ENCODE data around the gene DCAF10.

DNA sequence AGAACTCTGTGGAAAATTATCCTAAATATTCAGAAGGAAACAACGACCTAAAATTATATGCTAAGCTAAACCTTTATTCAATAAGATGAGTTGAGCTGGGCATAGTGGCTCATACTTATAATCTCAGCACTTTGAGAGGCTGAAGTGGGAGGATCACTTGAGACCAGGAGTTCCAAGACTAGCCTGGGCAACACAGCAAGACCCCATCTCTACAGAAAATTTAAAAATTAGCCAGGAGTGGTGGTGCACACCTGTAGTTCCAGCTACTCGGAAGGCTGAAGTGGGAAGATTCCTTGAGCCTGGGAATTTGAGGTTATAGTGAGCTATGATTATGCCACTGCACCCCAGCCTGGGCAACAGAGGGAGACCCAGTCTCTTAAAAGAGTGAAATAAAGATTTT is 51.6 kb downstream of the DCAF10 start:
- TF ChIP-seq, protein P1, sequence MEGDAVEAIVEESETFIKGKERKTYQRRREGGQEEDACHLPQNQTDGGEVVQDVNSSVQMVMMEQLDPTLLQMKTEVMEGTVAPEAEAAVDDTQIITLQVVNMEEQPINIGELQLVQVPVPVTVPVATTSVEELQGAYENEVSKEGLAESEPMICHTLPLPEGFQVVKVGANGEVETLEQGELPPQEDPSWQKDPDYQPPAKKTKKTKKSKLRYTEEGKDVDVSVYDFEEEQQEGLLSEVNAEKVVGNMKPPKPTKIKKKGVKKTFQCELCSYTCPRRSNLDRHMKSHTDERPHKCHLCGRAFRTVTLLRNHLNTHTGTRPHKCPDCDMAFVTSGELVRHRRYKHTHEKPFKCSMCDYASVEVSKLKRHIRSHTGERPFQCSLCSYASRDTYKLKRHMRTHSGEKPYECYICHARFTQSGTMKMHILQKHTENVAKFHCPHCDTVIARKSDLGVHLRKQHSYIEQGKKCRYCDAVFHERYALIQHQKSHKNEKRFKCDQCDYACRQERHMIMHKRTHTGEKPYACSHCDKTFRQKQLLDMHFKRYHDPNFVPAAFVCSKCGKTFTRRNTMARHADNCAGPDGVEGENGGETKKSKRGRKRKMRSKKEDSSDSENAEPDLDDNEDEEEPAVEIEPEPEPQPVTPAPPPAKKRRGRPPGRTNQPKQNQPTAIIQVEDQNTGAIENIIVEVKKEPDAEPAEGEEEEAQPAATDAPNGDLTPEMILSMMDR (IDR thresholded peaks at IDR 0.05), result no peak
- no peak for TF ChIP-seq POLR2A (IDR thresholded peaks at IDR 0.05)

Measured in Peyer's patch (tissue), 4 donors.